IPS DF 6.9 (cell line): Measurements from ENCODE around the gene FHIT.

Experiments used
- DNase-seq: peaks from one replicate; pipeline ENCODE4 v3.0.0-alpha.2; 2013; ENCODE audit warnings: low read depth, low spot score
- H3K27ac ChIP-seq: one replicate; pipeline ENCODE4 v1.5.1; 2013; ENCODE audit warnings: low read length, control low read depth
- H3K27me3 ChIP-seq: 2 replicates; pipeline ENCODE4 v1.6.1; 2013; ENCODE audit warnings: mild to moderate bottlenecking, low read length; ENCODE audit not compliant: control insufficient read depth, insufficient read depth
- H3K36me3 ChIP-seq: 2 replicates; pipeline ENCODE4 v1.6.1; 2013; ENCODE audit warnings: low read length; ENCODE audit not compliant: control insufficient read depth, insufficient read depth
- H3K4me1 ChIP-seq: 2 replicates; pipeline ENCODE4 v1.6.1; 2013; ENCODE audit warnings: low read length; ENCODE audit not compliant: control insufficient read depth, insufficient read depth
- H3K4me3 ChIP-seq: 2 replicates; pipeline ENCODE4 v1.5.1; 2013; ENCODE audit warnings: mild to moderate bottlenecking, low read length
- H3K9me3 ChIP-seq: 2 replicates; pipeline ENCODE4 v1.6.1; 2013; ENCODE audit warnings: low read length, inconsistent platforms; ENCODE audit not compliant: control insufficient read depth, insufficient read depth
- WGBS: extraction: QIAGEN DNeasy Blood & Tissue Kit; methylation state at CpG from one replicate; pipeline ENCODE4 v1.1.7; 2013; ENCODE audit warnings: mixed read lengths, missing lambda C conversion rate; ENCODE audit not compliant: insufficient read length, insufficient coverage; 5-methylcytosine and 5-hydroxymethylcytosine counted together

Gene FHIT

DNA sequence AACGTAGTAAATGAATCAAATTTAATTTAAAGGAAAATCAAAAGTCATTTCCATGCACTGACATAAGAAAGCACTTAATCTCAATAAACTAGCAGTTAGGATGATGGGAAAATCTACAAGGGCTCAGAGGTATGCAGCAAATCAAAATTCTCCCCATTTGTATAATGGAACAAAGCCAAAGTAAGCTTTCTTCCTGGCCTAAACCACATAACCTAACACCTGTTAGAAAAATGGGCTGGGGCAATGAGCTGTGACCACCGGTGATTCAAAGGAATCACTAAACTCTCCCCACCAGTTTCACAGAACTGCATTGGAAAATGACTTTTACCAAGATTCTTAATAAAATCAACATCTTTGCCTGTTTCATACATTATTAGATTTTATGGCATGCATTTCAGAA lies 1024.3 kb downstream of the FHIT start:
- Histone ChIP-seq H3K4me3 (no peak overlapping the region), H3K36me3 (no peaks in the 10 kb centered on the region), H3K27ac (no peak overlapping the region), H3K9me3 (no peaks in the 10 kb centered on the region), H3K27me3 (no peaks in the 10 kb centered on the region), H3K4me1 (no peaks in the 10 kb centered on the region)
- DNase-seq: no peak
- WGBS: no CpG with 5 or more reads among the region's 2 CpGs

DNA sequence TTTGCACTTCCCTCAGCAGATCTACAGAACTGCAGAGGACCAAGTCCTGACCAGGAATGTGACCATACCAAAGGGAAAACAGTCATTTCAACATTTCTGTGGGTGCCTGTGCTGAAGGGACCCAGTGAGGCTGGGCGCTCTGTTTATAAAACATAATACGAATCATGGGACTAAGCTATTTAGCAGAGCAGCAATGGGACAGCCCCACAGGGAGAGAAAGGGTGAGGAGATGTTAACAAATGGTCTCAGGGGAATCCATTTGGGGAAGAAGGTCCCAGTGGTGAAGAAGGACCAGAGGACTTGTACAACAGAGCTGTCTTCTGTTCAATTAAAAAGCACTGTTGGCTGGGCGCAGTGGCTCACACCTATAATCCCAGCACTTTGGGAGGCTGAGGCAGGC lies 1025.4 kb downstream of the FHIT start:
- Histone ChIP-seq H3K9me3 (no peaks in the 10 kb centered on the region), H3K4me3 (no peak overlapping the region), H3K27me3 (no peaks in the 10 kb centered on the region), H3K4me1 (no peaks in the 10 kb centered on the region), H3K36me3 (no peaks in the 10 kb centered on the region), H3K27ac (no peak overlapping the region)
- no peak for DNase-seq
- no CpG with 5 or more reads among the region's 3 CpGs for WGBS

GRCh38 chr3:60220768-60221167 lies 1030.5 kb downstream of the FHIT start:
- Histone ChIP-seq H3K36me3 (no peaks in the 10 kb centered on the region), H3K4me1 (no peaks in the 10 kb centered on the region), H3K27ac (no peak overlapping the region), H3K4me3 (no peak overlapping the region), H3K27me3 (no peaks in the 10 kb centered on the region), H3K9me3 (no peaks in the 10 kb centered on the region)
- no CpG with 5 or more reads among the region's 4 CpGs for WGBS
- no peak for DNase-seq

DNA sequence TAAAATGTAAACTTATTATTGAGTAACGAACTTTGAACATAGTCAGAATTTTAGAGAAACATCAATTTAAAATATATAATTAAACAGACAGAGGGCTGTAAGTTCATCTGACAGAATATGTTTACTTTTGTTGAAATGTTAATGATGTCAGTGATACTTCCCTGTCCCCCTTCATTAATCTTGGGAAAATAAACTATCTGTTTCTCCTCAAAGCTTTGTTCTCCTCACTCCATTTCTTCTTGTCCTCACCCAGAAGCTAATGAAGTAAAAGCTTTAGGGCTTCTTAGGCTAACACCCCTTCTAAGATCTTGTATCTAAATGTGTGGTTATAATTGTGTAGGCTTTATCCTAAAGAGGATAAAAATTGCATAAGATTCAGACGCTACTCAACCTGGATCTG lies 1031.8 kb downstream of the FHIT start:
- DNase-seq: no peak
- H3K9me3 ChIP-seq: no peaks in the 10 kb centered on the region
- H3K36me3 ChIP-seq: no peaks in the 10 kb centered on the region
- H3K4me3 ChIP-seq: no peak overlapping the region
- no peaks in the 10 kb centered on the region for H3K4me1 ChIP-seq
- no CpG with 5 or more reads among the region's 2 CpGs for WGBS
- H3K27me3 ChIP-seq: no peaks in the 10 kb centered on the region
- H3K27ac ChIP-seq: no peak overlapping the region

GRCh38 chr3:60217156-60217911 lies 1033.9 kb downstream of the FHIT start:
- WGBS: no CpG with 5 or more reads among the region's 3 CpGs
- no peaks in the 10 kb centered on the region for H3K9me3 ChIP-seq

GRCh38 chr3:60216462-60217075 lies 1034.7 kb downstream of the FHIT start:
- no peaks in the 10 kb centered on the region for H3K36me3 ChIP-seq
- H3K27ac ChIP-seq: no peak overlapping the region
- no CpG with 5 or more reads among the region's 2 CpGs for WGBS
- DNase-seq: no peak
- no peaks in the 10 kb centered on the region for H3K27me3 ChIP-seq
- no peaks in the 10 kb centered on the region for H3K9me3 ChIP-seq
- no peak overlapping the region for H3K4me3 ChIP-seq
- no peaks in the 10 kb centered on the region for H3K4me1 ChIP-seq

More at GRCh38 chr3:60217156-60217911, 1033.9 kb downstream of the FHIT start:
- DNase-seq: no peak
- no peaks in the 10 kb centered on the region for H3K36me3 ChIP-seq
- H3K4me1 ChIP-seq: no peaks in the 10 kb centered on the region
- no peak overlapping the region for H3K4me3 ChIP-seq
- H3K27me3 ChIP-seq: no peaks in the 10 kb centered on the region
- no peak overlapping the region for H3K27ac ChIP-seq

GRCh38 chr3:60215946-60216345 lies 1035.3 kb downstream of the FHIT start:
- no peak for DNase-seq
- Histone ChIP-seq H3K27me3 (no peaks in the 10 kb centered on the region), H3K4me3 (no peak overlapping the region), H3K36me3 (no peaks in the 10 kb centered on the region), H3K27ac (no peak overlapping the region), H3K9me3 (no peaks in the 10 kb centered on the region), H3K4me1 (no peaks in the 10 kb centered on the region)
- WGBS: no CpG with 5 or more reads among the region's 1 CpG

DNA sequence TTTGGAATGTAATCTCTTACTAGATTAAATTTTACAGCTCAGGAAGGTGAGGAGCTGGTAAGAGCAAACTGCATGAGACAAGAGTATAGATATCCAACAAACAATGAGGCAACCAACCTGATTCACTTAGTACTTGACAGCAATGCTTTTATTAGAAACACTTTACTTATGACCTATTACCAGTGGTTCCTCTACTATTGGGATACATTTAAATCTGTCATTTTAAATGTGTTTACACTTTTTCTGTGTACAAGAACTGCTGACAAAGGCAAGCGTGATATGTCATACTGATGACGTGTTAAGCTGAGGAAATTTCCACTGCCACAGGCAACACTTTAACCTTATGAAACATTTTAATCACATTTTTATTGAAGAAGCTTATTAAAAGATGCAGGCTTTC lies 1043.3 kb downstream of the FHIT start:
- no peaks in the 10 kb centered on the region for H3K27me3 ChIP-seq
- DNase-seq: no peak
- H3K36me3 ChIP-seq: no peaks in the 10 kb centered on the region
- no peaks in the 10 kb centered on the region for H3K9me3 ChIP-seq
- no peak overlapping the region for H3K27ac ChIP-seq
- H3K4me1 ChIP-seq: no peaks in the 10 kb centered on the region
- no peak overlapping the region for H3K4me3 ChIP-seq
- no CpG with 5 or more reads among the region's 2 CpGs for WGBS

- H3K36me3 ChIP-seq: no peaks in the 10 kb centered on the region
- no peak for DNase-seq
- WGBS: no CpG with 5 or more reads among the region's 2 CpGs
- no peaks in the 10 kb centered on the region for H3K4me1 ChIP-seq
- H3K27ac ChIP-seq: no peak overlapping the region
- H3K9me3 ChIP-seq: no peaks in the 10 kb centered on the region
- no peak overlapping the region for H3K4me3 ChIP-seq
- no peaks in the 10 kb centered on the region for H3K27me3 ChIP-seq
These were observed 1045.0 kb downstream of the FHIT start for GRCh38 chr3:60206206-60206605.

- DNase-seq: no peak
- H3K27ac ChIP-seq: no peak overlapping the region
- no peaks in the 10 kb centered on the region for H3K4me1 ChIP-seq
- no peaks in the 10 kb centered on the region for H3K36me3 ChIP-seq
- H3K4me3 ChIP-seq: no peak overlapping the region
- no CpG with 5 or more reads among the region's 3 CpGs for WGBS
- H3K9me3 ChIP-seq: no peaks in the 10 kb centered on the region
- no peaks in the 10 kb centered on the region for H3K27me3 ChIP-seq
These were observed 1049.1 kb downstream of the FHIT start for GRCh38 chr3:60202052-60202726.
